GM12864 (cell line): ENCODE measurements around the gene CRAMP1.

Source experiments
- DNase-seq: peaks from one replicate; pipeline ENCODE4 v3.0.0-alpha.2; 2011; ENCODE audit warnings: low read depth
- H3K4me3 ChIP-seq: 2 replicates; pipeline ENCODE4 v1.5.1; 2011; ENCODE audit warnings: mild to moderate bottlenecking, low read depth, low read length, control low read depth
- TF ChIP-seq, protein P1 (sequence below): IDR thresholded peaks from 2 replicates; pipeline ENCODE4 v1.5.1; 2011; ENCODE audit warnings: low read depth, mild to moderate bottlenecking, moderate library complexity, low read length, control low read depth, inconsistent platforms; ENCODE audit errors: missing control alignments

The CRAMP1 gene

DNA sequence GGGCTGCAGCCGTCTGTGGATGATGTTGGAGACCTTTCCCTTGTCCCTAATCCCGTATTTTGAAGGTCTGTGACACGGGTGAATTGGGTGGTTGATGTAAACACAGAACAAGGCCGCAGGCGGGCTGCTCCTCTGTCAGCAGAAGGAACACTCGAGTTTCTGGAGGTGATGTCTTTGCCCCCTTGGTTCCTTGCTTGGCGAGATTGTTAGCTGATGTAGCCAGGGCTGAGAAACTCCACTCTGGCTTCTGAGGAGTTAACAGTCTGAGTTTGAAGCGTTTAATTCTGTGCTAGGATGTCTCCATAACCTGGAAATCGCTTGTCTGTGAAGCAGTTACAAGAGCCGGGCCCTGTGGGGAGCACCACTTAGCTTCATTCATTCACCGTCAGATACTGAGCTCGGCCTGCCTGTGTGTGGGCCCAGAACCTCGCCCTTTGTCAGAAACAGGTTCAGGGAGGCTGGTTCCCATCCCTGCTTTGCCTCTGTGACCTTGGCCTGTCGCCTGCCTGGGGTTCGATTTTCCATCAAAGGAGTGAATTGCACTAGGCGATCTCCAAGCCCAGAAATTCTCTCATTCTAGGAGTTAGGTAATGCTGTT, 95.1 kb downstream of the CRAMP1 start:
- TF ChIP-seq, protein P1, sequence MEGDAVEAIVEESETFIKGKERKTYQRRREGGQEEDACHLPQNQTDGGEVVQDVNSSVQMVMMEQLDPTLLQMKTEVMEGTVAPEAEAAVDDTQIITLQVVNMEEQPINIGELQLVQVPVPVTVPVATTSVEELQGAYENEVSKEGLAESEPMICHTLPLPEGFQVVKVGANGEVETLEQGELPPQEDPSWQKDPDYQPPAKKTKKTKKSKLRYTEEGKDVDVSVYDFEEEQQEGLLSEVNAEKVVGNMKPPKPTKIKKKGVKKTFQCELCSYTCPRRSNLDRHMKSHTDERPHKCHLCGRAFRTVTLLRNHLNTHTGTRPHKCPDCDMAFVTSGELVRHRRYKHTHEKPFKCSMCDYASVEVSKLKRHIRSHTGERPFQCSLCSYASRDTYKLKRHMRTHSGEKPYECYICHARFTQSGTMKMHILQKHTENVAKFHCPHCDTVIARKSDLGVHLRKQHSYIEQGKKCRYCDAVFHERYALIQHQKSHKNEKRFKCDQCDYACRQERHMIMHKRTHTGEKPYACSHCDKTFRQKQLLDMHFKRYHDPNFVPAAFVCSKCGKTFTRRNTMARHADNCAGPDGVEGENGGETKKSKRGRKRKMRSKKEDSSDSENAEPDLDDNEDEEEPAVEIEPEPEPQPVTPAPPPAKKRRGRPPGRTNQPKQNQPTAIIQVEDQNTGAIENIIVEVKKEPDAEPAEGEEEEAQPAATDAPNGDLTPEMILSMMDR = no peak
- DNase-seq = no peak

GRCh38 chr16:1708083-1708767, 96.1 kb downstream of the CRAMP1 start:
- no peak overlapping the region; the same call in none of the 2 replicates for H3K4me3 ChIP-seq
- no peak for DNase-seq
- TF ChIP-seq, protein P1 = no peak

More for the DNA sequence above, 95.1 kb downstream of the CRAMP1 start:
- peak overlapping the region; percentile 99 for H3K4me3 ChIP-seq

GRCh38 chr16:1708768-1709180, 96.6 kb downstream of the CRAMP1 start:
- DNase-seq = no peak
- TF ChIP-seq, protein P1 = no peak
- H3K4me3 ChIP-seq = no peak overlapping the region

DNA sequence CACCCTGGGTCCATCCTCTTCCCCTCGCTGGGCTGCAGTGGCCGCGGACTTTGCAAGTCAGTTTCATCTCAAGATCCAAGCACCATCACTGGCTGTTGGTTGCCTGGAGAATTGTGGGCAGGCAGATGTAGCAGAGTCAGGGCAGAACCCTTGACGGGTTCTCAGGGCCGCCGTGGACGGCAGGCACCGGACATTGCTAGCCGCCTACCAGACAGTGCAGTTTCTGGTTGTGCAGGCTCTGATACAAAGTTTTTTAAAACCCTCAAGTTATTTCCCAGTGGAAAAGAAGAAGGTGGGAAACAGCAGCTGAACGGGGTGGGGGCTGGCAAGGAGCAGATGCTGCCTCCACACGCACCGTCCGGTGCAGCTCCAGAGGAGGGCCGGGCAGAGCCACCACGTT, 97.2 kb downstream of the CRAMP1 start:
- TF ChIP-seq, protein P1 = no peak
- DNase-seq = no peak
- H3K4me3 ChIP-seq = no peak overlapping the region

DNA sequence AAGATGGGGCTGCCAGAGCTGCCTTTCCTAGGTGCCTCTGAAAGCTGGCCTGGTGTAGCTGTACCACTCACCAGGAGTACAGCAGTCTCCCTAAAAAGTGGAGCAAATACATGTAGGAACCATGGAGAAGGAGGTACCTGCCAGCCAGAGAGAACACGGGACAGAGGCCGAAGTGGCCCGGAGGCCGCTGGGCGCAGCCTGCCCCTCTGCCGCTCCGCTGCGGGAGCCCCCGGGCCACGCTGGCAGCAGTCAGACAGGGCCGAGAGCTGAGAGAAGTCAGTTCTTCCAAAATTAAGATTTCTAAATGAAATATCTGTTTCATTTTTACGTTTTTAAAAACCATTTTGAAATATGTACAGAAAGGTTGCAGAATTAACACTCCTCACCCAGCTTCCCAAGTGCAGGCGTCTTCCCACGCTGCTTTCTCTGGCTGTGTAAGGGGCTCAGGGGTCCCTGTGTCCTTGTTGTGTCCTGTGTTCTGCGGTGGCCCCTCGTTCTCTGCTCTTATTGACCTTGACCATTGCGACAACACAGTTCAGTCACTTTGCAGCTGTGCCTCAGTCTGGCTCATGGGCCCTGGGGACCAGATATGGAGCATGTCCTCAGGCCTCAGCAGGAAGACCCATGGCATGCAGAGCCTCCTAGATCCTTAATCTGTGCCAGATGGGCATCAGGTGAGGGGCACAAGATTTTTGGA, 98.8 kb downstream of the CRAMP1 start:
- TF ChIP-seq, protein P1 = no peak
- DNase-seq = no peak
- no peak overlapping the region for H3K4me3 ChIP-seq

DNA sequence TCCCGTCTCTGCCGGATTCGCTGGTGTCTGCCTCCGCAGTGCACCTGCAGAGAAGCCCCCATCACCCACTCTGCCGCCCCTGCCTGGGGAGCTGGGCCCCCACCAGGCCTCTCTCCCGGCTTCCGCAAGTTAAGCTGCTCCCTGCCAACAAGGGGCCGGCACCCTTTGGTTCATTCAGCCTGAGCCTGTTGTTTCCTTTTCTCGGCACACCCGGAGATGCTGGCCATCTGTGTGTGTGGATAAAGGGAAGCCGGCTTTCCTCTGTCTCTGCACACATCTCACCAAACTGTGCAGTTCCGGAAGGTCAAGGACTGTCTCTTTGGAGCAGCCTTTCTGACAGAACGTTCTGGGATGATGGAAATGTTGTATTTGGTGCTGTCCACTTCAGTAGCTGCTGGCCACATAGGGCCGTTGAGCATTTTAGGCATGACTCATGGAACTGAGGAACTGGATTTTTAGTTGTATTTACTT, 100.7 kb downstream of the CRAMP1 start:
- no peak overlapping the region for H3K4me3 ChIP-seq
- TF ChIP-seq, protein P1 = no peak
- DNase-seq = no peak
